CD4-positive, alpha-beta memory T cell (primary cell): ENCODE results near the gene ANAPC5. TPM values are rescaled to one million over a fixed set of nuclear protein-coding genes. Genes with fewer than 3 reads are reported as not detected.

Experiments used
- CTCF ChIA-PET: fragments of 350-600 bp; sonication (Branson Sonifier 250); formaldehyde crosslinking; loops from one replicate; lab custom pipeline; 2021; ENCODE audit warnings: inconsistent platforms; ENCODE audit not compliant: partially characterized antibody; lab: Charles Lee
- POLR2A ChIA-PET: fragments of 350-600 bp; sonication (Branson Sonifier 250); formaldehyde crosslinking; loops from one replicate; lab custom pipeline; 2021; ENCODE audit not compliant: partially characterized antibody; lab: Charles Lee
- DNase-seq, 5 donors: peaks; one replicate each; pipeline versions ENCODE4 v3.0.0 to v3.0.0-alpha.2; 2020 to 2022; ENCODE audit warnings: mixed read lengths in 1 of 5
- H3K27ac ChIP-seq: one replicate; pipeline ENCODE4 v1.7.0; 2013; ENCODE audit warnings: low read depth, low read length
- H3K27me3 ChIP-seq: 2 replicates; pipeline ENCODE4 v1.7.0; 2013; ENCODE audit warnings: mild to moderate bottlenecking, low read length, moderate library complexity; ENCODE audit not compliant: insufficient read depth
- H3K36me3 ChIP-seq: 2 replicates; pipeline ENCODE4 v1.7.0; 2013; ENCODE audit warnings: mild to moderate bottlenecking, low read length, moderate library complexity; ENCODE audit not compliant: insufficient read depth
- H3K4me1 ChIP-seq: 2 replicates; pipeline ENCODE4 v1.7.0; 2013; ENCODE audit warnings: mild to moderate bottlenecking, low read length, moderate library complexity; ENCODE audit not compliant: insufficient read depth
- H3K4me3 ChIP-seq, 2 donors: one replicate each; pipeline ENCODE4 v1.7.0; 2013; ENCODE audit warnings: low read length in 2 of 2, mild to moderate bottlenecking in 1 of 2
- H3K9me3 ChIP-seq, 2 donors: one replicate each; pipeline ENCODE4 v1.7.0; 2013; ENCODE audit warnings: low read length in 2 of 2, control low read depth in 1 of 2; ENCODE audit not compliant: control insufficient read depth in 1 of 2
- H3K27ac Mint-ChIP-seq, 7 donors: one replicate each; pipeline ENCODE4 v1.8.0; 2020 to 2021; ENCODE audit warnings: mixed read lengths in 7 of 7, mild to moderate bottlenecking in 6 of 7, inconsistent platforms in 3 of 7, moderate library complexity in 3 of 7
- H3K27me3 Mint-ChIP-seq, 2 donors: one replicate each; pipeline ENCODE4 v1.8.0; 2020 to 2021; ENCODE audit warnings: mixed read lengths in 2 of 2
- H3K36me3 Mint-ChIP-seq, 2 donors: one replicate each; pipeline ENCODE4 v1.8.0; 2020 to 2021; ENCODE audit warnings: mixed read lengths in 2 of 2, inconsistent platforms in 1 of 2, mild to moderate bottlenecking in 1 of 2
- H3K4me1 Mint-ChIP-seq, 4 donors: one replicate each; pipeline ENCODE4 v1.8.0; 2020 to 2021; ENCODE audit warnings: mixed read lengths in 4 of 4, mild to moderate bottlenecking in 1 of 4
- H3K4me3 Mint-ChIP-seq, 8 donors: one replicate each; pipeline ENCODE4 v1.8.0; 2020 to 2021; ENCODE audit warnings: mixed read lengths in 8 of 8, mild to moderate bottlenecking in 7 of 8, moderate library complexity in 6 of 8, inconsistent platforms in 3 of 8
- H3K9me3 Mint-ChIP-seq, 8 donors: one replicate each; pipeline ENCODE4 v1.8.0; 2020 to 2021; ENCODE audit warnings: mixed read lengths in 8 of 8, mild to moderate bottlenecking in 5 of 8, inconsistent platforms in 3 of 8, moderate library complexity in 1 of 8
- intact Hi-C: fragments of 100-400 bp; cut with micrococcal nuclease; formaldehyde crosslinking; loops from one replicate; pipeline ENCODE4 v1.15.1; 2023
- polyA plus RNA-seq, 2 donors: library from polyadenylated mRNA; unstranded; fragments of 300-500 nt; fragmentation: Illumina TruSeq; gene quantifications; one replicate each; pipeline ENCODE4 v1.2.3, GENCODE V29; 2021
- total RNA-seq, 2 experiments: library from RNA; stranded (reverse); gene quantifications; one replicate each; pipeline ENCODE4 v1.2.3, GENCODE V29; 2021

Gene ANAPC5
- total and polyA plus RNA-seq, 4 experiments from 2014 or later = 142 to 231 (median 143) TPM

DNA sequence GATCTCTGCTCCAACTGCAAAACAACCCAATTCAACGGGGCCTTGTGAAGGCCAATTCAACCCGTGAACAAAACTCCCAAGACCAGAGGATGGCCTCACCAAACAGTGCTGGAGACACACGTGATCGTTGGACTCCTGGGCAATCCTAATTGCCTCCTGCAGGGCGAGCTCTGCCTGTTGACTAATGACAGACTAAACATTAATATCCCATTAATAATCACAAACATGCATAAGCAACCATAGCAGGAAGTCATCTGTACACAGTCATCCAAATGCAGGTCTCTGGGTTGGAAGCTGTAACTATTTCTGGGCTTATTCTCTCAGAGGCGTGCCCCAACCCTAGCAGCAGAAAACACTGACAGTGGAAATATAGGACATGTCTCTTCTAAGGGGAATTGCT, 21.0 kb downstream of the ANAPC5 start:
- Mint-ChIP-seq H3K27me3 (no peaks in the 10 kb centered on the region), H3K27ac (peak overlapping the region in 2 of 7 donors; percentile 17 to 29), H3K4me1 (peaks cover 2 to 6% (median 4%) of the 10 kb centered on the region in 4 donors), H3K9me3 (no peaks in the 10 kb centered on the region), H3K4me3 (no peak overlapping the region), H3K36me3 (peaks cover 57 to 86% of the 10 kb centered on the region in 2 donors)
- peaks cover 79% of the 10 kb centered on the region for H3K36me3 ChIP-seq
- CTCF ChIA-PET = interaction anchor here (1.8 to 4.8 kb wide), 2 partner anchors 112 kb away, joined by 6 to 93 read pairs; no protein-coding TSS in a partner anchor
- H3K4me3 ChIP-seq = no peak overlapping the region
- POLR2A ChIA-PET = no interaction called here
- no peaks in the 10 kb centered on the region for H3K9me3 ChIP-seq
- intact Hi-C loops = no loop called here
- H3K27me3 ChIP-seq = no peaks in the 10 kb centered on the region
- H3K27ac ChIP-seq = no peak overlapping the region
- peaks cover 4% of the 10 kb centered on the region for H3K4me1 ChIP-seq
- DNase-seq = no peak

DNA sequence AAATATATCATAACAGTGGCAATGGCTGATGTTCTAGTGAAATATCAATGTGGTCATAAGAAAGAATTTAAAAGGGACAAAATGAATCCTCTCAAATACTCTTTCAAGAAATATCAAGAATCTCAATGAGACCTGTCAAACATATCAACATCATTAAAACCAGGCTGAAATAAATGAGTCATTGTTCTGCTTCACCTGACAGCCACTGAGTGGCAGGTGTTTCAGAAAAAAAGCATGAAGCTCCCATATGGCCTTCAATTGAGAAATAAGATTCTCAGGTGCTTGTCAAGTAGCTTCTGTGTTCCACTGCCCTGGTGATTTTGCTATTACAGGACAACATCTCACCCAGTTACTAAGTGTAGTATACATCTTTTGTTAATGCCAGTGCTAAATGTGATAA, 21.5 kb downstream of the ANAPC5 start:
- Mint-ChIP-seq H3K4me3 (no peak overlapping the region), H3K36me3 (peaks cover 62 to 89% of the 10 kb centered on the region in 2 donors), H3K27me3 (no peaks in the 10 kb centered on the region), H3K4me1 (peaks cover 3 to 6% (median 4%) of the 10 kb centered on the region in 4 donors), H3K27ac (peak overlapping the region in 1 of 7 donors; percentile 17), H3K9me3 (no peaks in the 10 kb centered on the region)
- CTCF ChIA-PET = interaction anchor here (1.8 kb wide), 1 partner anchor 112 kb away, joined by 6 read pairs; no protein-coding TSS in a partner anchor
- Histone ChIP-seq H3K27ac (no peak overlapping the region), H3K27me3 (no peaks in the 10 kb centered on the region), H3K4me3 (no peak overlapping the region), H3K9me3 (no peaks in the 10 kb centered on the region), H3K36me3 (peaks cover 83% of the 10 kb centered on the region), H3K4me1 (peaks cover 4% of the 10 kb centered on the region)
- POLR2A ChIA-PET = no interaction called here
- intact Hi-C loops = no loop called here
- DNase-seq = no peak

DNA sequence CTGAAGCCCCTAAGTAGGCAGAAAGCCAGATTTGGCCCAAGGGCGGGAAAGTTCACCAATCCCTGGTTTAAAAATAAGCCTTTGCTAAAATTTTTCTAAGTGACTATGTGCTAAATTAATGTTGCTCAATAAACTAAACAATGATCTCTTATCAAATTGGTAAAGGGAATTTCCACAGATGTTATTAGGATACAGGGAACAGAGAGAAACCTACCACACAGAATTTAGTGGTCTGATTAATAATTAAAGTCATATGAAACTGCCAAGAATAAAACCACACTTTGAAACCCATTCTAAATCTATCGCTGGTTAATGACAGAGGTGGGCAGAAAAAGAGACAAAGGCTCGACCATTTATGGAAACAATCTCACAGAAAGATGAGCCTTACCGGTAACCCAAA, 22.0 kb downstream of the ANAPC5 start:
- Mint-ChIP-seq H3K4me1 (peaks cover 3 to 6% (median 4%) of the 10 kb centered on the region in 4 donors), H3K4me3 (no peak overlapping the region), H3K27ac (peak overlapping the region in 1 of 7 donors; percentile 3), H3K36me3 (peaks cover 64 to 85% of the 10 kb centered on the region in 2 donors), H3K27me3 (no peaks in the 10 kb centered on the region), H3K9me3 (no peaks in the 10 kb centered on the region)
- ChIA-PET CTCF (interaction anchor here (1.8 kb wide), 1 partner anchor 113 kb away, joined by 6 read pairs; no protein-coding TSS in a partner anchor), POLR2A (no interaction called here)
- H3K27ac ChIP-seq = no peak overlapping the region
- H3K9me3 ChIP-seq = no peaks in the 10 kb centered on the region
- peaks cover 4% of the 10 kb centered on the region for H3K4me1 ChIP-seq
- H3K36me3 ChIP-seq = peaks cover 78% of the 10 kb centered on the region
- no peaks in the 10 kb centered on the region for H3K27me3 ChIP-seq
- intact Hi-C loops = no loop called here
- DNase-seq = no peak
- H3K4me3 ChIP-seq = no peak overlapping the region

DNA sequence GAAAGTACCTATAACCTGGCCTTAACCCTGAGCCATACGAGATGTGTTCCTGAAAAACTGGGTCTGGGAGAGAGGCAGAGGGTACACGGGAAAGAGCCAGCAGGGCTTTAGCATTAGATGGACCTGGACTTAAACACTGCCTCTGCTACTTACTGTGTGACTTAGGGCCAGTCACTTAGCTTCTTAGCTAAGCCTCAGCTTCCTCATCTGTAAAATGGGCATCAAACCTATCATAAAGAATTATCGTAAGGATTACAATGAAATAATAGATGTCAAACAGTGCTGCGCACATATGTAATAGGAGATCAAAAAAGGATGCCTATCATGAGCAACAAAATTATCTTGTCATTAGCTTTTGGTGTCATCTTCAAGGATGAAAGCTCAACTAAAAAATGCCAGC, 23.6 kb downstream of the ANAPC5 start:
- intact Hi-C loops = no loop called here
- Mint-ChIP-seq H3K4me1 (peaks cover 0 to 1% (median 0%) of the 10 kb centered on the region in 4 donors), H3K9me3 (no peaks in the 10 kb centered on the region), H3K27ac (peak overlapping the region in 1 of 7 donors; percentile 32), H3K27me3 (no peaks in the 10 kb centered on the region), H3K4me3 (no peak overlapping the region), H3K36me3 (peaks cover 64 to 88% of the 10 kb centered on the region in 2 donors)
- H3K4me1 ChIP-seq = no peaks in the 10 kb centered on the region
- H3K9me3 ChIP-seq = no peaks in the 10 kb centered on the region
- no peak overlapping the region for H3K27ac ChIP-seq
- H3K36me3 ChIP-seq = peaks cover 77% of the 10 kb centered on the region
- no peak overlapping the region for H3K4me3 ChIP-seq
- CTCF ChIA-PET = interaction anchor here (1.0 kb wide), 1 partner anchor 8 kb away, joined by 3 read pairs; no protein-coding TSS in a partner anchor
- H3K27me3 ChIP-seq = no peaks in the 10 kb centered on the region
- no peak for DNase-seq
- POLR2A ChIA-PET = no interaction called here

DNA sequence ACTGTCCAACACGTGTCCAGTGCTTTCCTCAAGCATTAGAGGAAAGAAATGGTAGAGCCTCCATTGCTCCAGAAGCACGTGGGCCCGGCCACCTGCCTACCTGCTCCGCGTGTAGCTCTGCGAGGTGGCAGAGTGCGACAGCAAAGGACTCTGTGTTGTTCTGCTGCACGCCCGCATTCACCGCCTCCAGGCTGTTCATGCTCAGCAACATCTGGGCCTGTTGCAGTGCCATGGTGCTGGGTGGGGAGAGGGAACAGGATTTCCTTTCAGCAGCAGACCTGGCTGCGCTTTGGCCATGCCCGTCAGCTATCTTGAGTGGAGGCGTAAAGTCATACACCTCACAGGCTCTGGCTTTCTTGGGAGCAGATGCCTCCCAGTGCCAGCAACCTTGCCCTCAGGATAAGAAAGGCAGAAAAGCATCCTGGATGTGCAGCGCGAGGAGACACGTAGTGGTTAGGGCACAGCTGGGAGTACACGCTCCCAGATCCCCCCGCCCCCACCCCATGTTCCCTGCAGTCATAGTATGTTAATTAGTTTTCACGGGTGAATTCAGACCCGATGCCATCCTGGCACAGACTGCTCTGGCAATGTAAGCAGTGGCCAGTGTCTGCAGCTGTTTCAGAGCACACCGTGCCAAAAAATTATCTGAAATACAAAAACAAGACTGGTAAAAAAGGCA, 25.1 kb downstream of the ANAPC5 start:
- Histone ChIP-seq H3K36me3 (peaks cover 70% of the 10 kb centered on the region), H3K9me3 (no peaks in the 10 kb centered on the region), H3K4me3 (no peak overlapping the region), H3K27ac (no peak overlapping the region), H3K27me3 (no peaks in the 10 kb centered on the region), H3K4me1 (no peaks in the 10 kb centered on the region)
- intact Hi-C loops = no loop called here
- peak overlapping the region in 2 of 7 donors; percentile 1 to 19 for H3K27ac Mint-ChIP-seq
- H3K36me3 Mint-ChIP-seq = peaks cover 56 to 85% of the 10 kb centered on the region in 2 donors
- peaks cover 0 to 1% (median 0%) of the 10 kb centered on the region in 4 donors for H3K4me1 Mint-ChIP-seq
- no peak overlapping the region for H3K4me3 Mint-ChIP-seq
- CTCF ChIA-PET = interaction anchor here (5.1 kb wide), 1 partner anchor 8 kb away, joined by 25 read pairs; no protein-coding TSS in a partner anchor
- no peaks in the 10 kb centered on the region for H3K9me3 Mint-ChIP-seq
- POLR2A ChIA-PET = no interaction called here
- no peak for DNase-seq
- no peaks in the 10 kb centered on the region for H3K27me3 Mint-ChIP-seq

DNA sequence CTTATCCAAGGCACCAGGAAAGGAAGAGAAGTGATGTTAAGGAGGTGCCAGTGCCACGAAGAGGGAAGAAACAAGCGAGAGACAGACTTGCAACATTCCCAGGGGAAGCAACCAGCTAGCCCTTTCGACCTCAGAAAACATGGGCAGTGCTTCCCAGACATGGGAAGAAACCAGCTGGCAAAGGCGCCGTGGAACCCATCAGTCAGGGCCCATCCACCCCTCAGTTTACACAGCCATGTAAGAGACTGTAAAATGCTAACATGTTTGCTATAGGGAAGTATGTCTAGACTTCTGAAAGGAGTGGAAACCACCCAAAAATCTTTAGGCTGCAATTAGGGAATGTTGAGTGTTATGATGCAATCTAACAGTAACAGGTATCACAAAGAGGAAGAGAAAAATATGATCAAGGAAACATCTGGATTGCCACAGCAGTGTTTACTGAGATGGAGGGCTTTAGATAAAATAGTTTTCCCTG, 26.3 kb downstream of the ANAPC5 start:
- H3K36me3 Mint-ChIP-seq = peaks cover 50 to 76% of the 10 kb centered on the region in 2 donors
- Histone ChIP-seq H3K27me3 (no peaks in the 10 kb centered on the region), H3K27ac (no peak overlapping the region), H3K4me3 (no peak overlapping the region), H3K9me3 (no peaks in the 10 kb centered on the region), H3K36me3 (peaks cover 58% of the 10 kb centered on the region), H3K4me1 (no peaks in the 10 kb centered on the region)
- ChIA-PET POLR2A (no interaction called here), CTCF (interaction anchor here (5.1 kb wide), 1 partner anchor 9 kb away, joined by 25 read pairs; no protein-coding TSS in a partner anchor)
- no peaks in the 10 kb centered on the region for H3K9me3 Mint-ChIP-seq
- peak overlapping the region in 2 of 7 donors; percentile 29 to 70 for H3K27ac Mint-ChIP-seq
- H3K4me3 Mint-ChIP-seq = no peak overlapping the region
- peaks cover 0 to 1% (median 0%) of the 10 kb centered on the region in 4 donors for H3K4me1 Mint-ChIP-seq
- H3K27me3 Mint-ChIP-seq = no peaks in the 10 kb centered on the region
- no peak for DNase-seq
- intact Hi-C loops = no loop called here

DNA sequence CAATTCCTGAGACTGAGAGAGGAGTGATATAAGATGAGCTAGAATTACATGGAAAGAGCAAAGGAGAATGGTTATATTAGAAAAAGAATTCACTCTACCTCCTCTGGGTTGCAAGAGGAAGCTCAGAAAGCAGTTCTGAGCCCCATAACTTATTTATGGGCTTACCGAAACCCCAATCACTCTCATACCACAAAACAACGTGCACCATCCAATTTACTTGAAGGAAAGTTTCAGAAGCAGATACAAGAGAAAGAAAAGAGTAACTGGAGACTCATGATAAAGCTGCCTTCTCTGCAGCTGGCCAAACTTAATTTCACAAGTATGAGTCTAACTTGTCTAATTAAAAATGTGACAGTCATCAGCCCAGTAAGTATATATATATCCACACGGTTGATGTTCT, 28.3 kb downstream of the ANAPC5 start:
- ChIA-PET CTCF (interaction anchor here (0.6 to 5.1 kb wide), 4 partner anchors 11 to 258 kb away, joined by 3 to 25 read pairs (median 4); no protein-coding TSS in a partner anchor), POLR2A (interaction anchor here (0.6 kb wide), 1 partner anchor 30 kb away, joined by 3 read pairs; no protein-coding TSS in a partner anchor)
- no peaks in the 10 kb centered on the region for H3K27me3 ChIP-seq
- Mint-ChIP-seq H3K36me3 (peaks cover 45 to 64% of the 10 kb centered on the region in 2 donors), H3K27ac (peak overlapping the region in 3 of 7 donors; percentile 8 to 89 (median 62)), H3K4me3 (no peak overlapping the region), H3K4me1 (peaks cover 0 to 1% (median 0%) of the 10 kb centered on the region in 4 donors), H3K27me3 (no peaks in the 10 kb centered on the region), H3K9me3 (no peaks in the 10 kb centered on the region)
- intact Hi-C loops = no loop called here
- H3K27ac ChIP-seq = no peak overlapping the region
- no peaks in the 10 kb centered on the region for H3K4me1 ChIP-seq
- H3K36me3 ChIP-seq = peaks cover 44% of the 10 kb centered on the region
- H3K4me3 ChIP-seq = no peak overlapping the region
- DNase-seq = no peak
- no peaks in the 10 kb centered on the region for H3K9me3 ChIP-seq
